ENCODE data around the gene CCR9.

DNA sequence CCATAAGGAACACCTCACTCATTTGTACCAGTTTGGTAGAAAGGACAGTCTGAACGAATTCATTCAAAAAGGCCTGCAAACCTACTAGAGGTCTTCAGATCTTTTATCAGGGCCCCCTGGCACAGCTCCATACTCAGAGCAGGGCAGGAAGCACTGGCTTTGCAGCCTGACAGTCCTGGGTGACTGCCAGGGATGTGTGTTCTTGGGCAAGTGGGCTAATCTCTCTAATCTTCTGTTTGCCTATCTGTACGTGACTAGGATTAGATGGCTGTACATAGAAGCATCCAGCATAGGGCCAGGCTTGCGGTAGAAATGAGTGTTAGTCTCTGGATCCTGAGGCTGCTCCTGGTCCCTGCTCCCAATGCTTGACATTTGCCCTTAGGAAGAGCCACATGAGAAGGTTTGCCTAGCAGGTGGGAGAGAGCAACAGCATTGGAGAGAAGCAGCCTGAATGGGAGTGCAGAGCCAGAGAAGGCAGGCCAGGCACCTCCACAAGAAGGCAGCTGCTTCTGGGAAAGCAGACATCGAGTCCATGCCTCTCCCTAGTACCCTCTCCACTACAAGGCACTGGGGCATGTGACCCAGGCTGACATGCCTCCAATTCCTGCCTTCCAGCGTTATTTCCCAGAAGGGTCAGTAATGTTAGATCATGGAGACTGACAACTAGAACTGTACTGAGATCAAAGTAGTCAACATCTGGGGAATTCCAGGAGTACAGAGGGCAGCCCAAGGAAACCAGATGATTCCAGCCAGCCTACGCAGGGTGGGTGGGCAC lies 55.9 kb downstream of the CCR9 start:
- TF ChIP-seq, protein P1, sequence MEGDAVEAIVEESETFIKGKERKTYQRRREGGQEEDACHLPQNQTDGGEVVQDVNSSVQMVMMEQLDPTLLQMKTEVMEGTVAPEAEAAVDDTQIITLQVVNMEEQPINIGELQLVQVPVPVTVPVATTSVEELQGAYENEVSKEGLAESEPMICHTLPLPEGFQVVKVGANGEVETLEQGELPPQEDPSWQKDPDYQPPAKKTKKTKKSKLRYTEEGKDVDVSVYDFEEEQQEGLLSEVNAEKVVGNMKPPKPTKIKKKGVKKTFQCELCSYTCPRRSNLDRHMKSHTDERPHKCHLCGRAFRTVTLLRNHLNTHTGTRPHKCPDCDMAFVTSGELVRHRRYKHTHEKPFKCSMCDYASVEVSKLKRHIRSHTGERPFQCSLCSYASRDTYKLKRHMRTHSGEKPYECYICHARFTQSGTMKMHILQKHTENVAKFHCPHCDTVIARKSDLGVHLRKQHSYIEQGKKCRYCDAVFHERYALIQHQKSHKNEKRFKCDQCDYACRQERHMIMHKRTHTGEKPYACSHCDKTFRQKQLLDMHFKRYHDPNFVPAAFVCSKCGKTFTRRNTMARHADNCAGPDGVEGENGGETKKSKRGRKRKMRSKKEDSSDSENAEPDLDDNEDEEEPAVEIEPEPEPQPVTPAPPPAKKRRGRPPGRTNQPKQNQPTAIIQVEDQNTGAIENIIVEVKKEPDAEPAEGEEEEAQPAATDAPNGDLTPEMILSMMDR (IDR thresholded peaks at IDR 0.05): no peak
- TF ChIP-seq EP300 (IDR thresholded peaks at IDR 0.05) (no peak), POLR2A (IDR thresholded peaks at IDR 0.05) (no peak)
